HepG2 (cell line): ENCODE measurements around the gene HOXA10. TPM values are rescaled to one million over a fixed set of nuclear protein-coding genes. Genes with fewer than 3 reads are reported as not detected.
A peak's percentile ranks its signal among the peaks of the same experiment; 100 is the strongest.

ENCODE experiments used
- GATAD2A ChIP-seq: IDR thresholded peaks from 2 replicates; pipeline ENCODE4 v1.6.1; 2016
- HDAC6 ChIP-seq: fragments of 200-600 bp; sonication (generic); IDR thresholded peaks from 2 replicates; pipeline ENCODE4 v1.7.0; 2017; ENCODE audit warnings: mild to moderate bottlenecking, antibody characterized with exemption, low read length, low read depth
- HNRNPLL ChIP-seq: fragments of 200-400 bp; formaldehyde crosslinking; IDR thresholded peaks from 2 replicates; pipeline ENCODE4 v1.6.1; 2017; ENCODE audit warnings: mild to moderate bottlenecking, low read depth, low read length; ENCODE audit not compliant: poor library complexity, severe bottlenecking
- IRF2 ChIP-seq: IDR thresholded peaks from 2 replicates; pipeline ENCODE4 v1.6.1; 2018; ENCODE audit warnings: missing genetic modification reagents, missing compliant biosample characterization
- LCORL ChIP-seq, 2 experiments: fragments of 450-650 bp in 1 of 2; sonication (generic) in 1 of 2; formaldehyde crosslinking in 1 of 2; IDR thresholded peaks; 2 replicates each; pipeline versions ENCODE4 v1.5.0 to v1.6.1; 2017 to 2020; ENCODE audit warnings: antibody characterized with exemption in 1 of 2, missing genetic modification reagents in 1 of 2
- MAZ ChIP-seq, 2 experiments: sonication (generic) in 1 of 2; formaldehyde crosslinking in 1 of 2; IDR thresholded peaks; 2 replicates each; pipeline versions ENCODE4 v1.5.0 to v1.6.1; 2012 to 2020; ENCODE audit warnings: low read depth in 2 of 2, mild to moderate bottlenecking in 2 of 2, borderline replicate concordance in 1 of 2, improper control_type of control experiment in 1 of 2, low read length in 1 of 2, missing genetic modification reagents in 1 of 2, moderate library complexity in 1 of 2
- U2AF2 ChIP-seq: fragments of 200-400 bp; formaldehyde crosslinking; IDR thresholded peaks from 2 replicates; pipeline ENCODE4 v1.6.1; 2017; ENCODE audit warnings: low read depth, mild to moderate bottlenecking, low read length
- ZIK1 ChIP-seq: sonication (generic); formaldehyde crosslinking; IDR thresholded peaks from 2 replicates; pipeline ENCODE4 v1.5.0; 2020; ENCODE audit warnings: mild to moderate bottlenecking, low read depth, missing genetic modification reagents, borderline replicate concordance
- ZNF101 ChIP-seq: sonication (generic); formaldehyde crosslinking; IDR thresholded peaks from 2 replicates; pipeline ENCODE4 v1.4.0; 2020; ENCODE audit warnings: mild to moderate bottlenecking, low read depth, missing genetic modification reagents, borderline replicate concordance
- ZNF230 ChIP-seq: sonication (generic); formaldehyde crosslinking; IDR thresholded peaks from 2 replicates; pipeline ENCODE4 v1.4.0; 2020; ENCODE audit warnings: mild to moderate bottlenecking, missing genetic modification reagents
- ZNF709 ChIP-seq: sonication (generic); formaldehyde crosslinking; IDR thresholded peaks from 2 replicates; pipeline ENCODE4 v1.5.0; 2020; ENCODE audit warnings: mild to moderate bottlenecking, missing genetic modification reagents
- ZNF777 ChIP-seq: sonication (generic); formaldehyde crosslinking; IDR thresholded peaks from 2 replicates; pipeline ENCODE4 v1.4.0; 2020; ENCODE audit warnings: missing genetic modification reagents
- polyA plus RNA-seq, 8 experiments: library from polyadenylated mRNA; depleted of rRNA in 3 of 8; stranded (reverse) in 7 of 8; unstranded in 1 of 8; fragments of >200 nt; fragmentation: Illumina TruSeq in 4 of 8; extraction: Trizol in 4 of 8; gene quantifications; 2 replicates each; pipeline versions ENCODE4 v1.2.1 to v1.2.3, GENCODE V29; 2011 to 2016; ENCODE audit warnings: low read depth in 4 of 8, missing spikeins in 1 of 8, mixed read lengths in 1 of 8; ENCODE audit not compliant: insufficient read depth in 1 of 8
- total RNA-seq, 5 experiments: library from RNA; depleted of rRNA; stranded (reverse); fragments of >200 nt; fragmentation: Illumina TruSeq; extraction: Trizol; gene quantifications; 2 replicates each; pipeline ENCODE4 v1.2.3, GENCODE V29; 2016; ENCODE audit warnings: low read depth in 1 of 5
- TF ChIP-seq, protein P1 (sequence below): sonication (generic); formaldehyde crosslinking; IDR thresholded peaks from one replicate; pipeline ENCODE4 v1.5.1; 2020; ENCODE audit warnings: mild to moderate bottlenecking, missing genetic modification reagents; ENCODE audit errors: not compliant biosample characterization
- TF ChIP-seq, protein P2 (sequence below): sonication (generic); formaldehyde crosslinking; conservative IDR thresholded peaks from 2 replicates; pipeline ENCODE4 v1.4.0; 2020; ENCODE audit warnings: missing genetic modification reagents
- TF ChIP-seq, protein P3 (sequence below): sonication (generic); formaldehyde crosslinking; conservative IDR thresholded peaks from 2 replicates; pipeline ENCODE4 v1.4.0; 2020; ENCODE audit warnings: missing genetic modification reagents
- TF ChIP-seq, protein P4 (sequence below): sonication (generic); formaldehyde crosslinking; IDR thresholded peaks from 2 replicates; pipeline ENCODE4 v1.5.0; 2020; ENCODE audit warnings: missing genetic modification reagents

HOXA10 gene
- total and polyA plus RNA-seq, 2 of the 13 experiments (the other 11 are each of a cell fraction or from before 2014, with no cell fraction given), result not detected

DNA sequence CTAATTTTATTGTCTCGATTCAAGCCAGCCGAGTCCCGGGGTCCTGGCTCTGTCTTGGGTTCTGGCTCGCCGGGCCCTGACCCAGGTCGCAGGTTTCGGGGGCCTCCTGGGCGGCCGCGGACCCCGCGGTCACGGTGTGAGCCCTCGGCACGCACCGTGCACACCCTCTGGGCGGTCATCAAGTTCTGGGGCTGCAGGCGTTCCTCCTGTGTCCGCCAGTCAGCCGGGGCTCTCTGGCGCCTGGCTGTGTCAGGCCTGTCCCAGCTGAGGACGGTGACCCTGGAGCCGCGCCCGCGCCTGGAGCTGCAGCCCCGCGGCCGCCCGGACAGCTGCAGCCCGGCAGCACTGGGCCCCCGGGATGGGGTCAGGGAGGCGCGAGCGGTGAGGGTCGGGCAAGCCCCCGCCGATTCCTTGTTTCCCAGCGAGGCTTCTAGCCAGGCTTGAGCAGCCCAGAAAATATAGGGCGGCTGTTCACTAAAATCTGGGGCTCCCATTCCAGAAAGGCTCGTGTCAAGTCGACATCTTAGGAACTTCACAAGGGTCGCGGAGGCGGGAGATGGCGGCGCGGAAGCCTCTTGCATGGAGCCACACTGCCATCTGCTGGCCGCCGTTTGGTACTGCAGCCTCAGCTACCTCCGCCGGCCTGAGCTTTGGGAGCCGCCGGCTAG lies 13.4 kb downstream of the HOXA10 start (continued):
- TF ChIP-seq IRF2 (CRISPR knock-in tag) (no peak), GATAD2A (peak; percentile 44), HNRNPLL (peak; percentile 39), ZNF230 (CRISPR knock-in tag) (no peak), U2AF2 (no peak), ZIK1 (CRISPR knock-in tag) (no peak), ZNF101 (CRISPR knock-in tag) (no peak), LCORL (IDR thresholded peaks at IDR 0.05) (no peak), LCORL (CRISPR knock-in tag; IDR thresholded peaks at IDR 0.05) (peak; percentile 66), ZNF709 (CRISPR knock-in tag) (no peak), ZNF777 (CRISPR knock-in tag) (peak; percentile 43; the same call in 1 of the 2 replicates), MAZ (IDR thresholded peaks at IDR 0.05; ENCODE audit: borderline replicate concordance, low read depth, low read length) (no peak), MAZ (CRISPR knock-in tag; IDR thresholded peaks at IDR 0.05; ENCODE audit: low read depth) (peak; percentile 36; the same call in 1 of the 2 replicates), HDAC6 (no peak)
- TF ChIP-seq, protein P1, sequence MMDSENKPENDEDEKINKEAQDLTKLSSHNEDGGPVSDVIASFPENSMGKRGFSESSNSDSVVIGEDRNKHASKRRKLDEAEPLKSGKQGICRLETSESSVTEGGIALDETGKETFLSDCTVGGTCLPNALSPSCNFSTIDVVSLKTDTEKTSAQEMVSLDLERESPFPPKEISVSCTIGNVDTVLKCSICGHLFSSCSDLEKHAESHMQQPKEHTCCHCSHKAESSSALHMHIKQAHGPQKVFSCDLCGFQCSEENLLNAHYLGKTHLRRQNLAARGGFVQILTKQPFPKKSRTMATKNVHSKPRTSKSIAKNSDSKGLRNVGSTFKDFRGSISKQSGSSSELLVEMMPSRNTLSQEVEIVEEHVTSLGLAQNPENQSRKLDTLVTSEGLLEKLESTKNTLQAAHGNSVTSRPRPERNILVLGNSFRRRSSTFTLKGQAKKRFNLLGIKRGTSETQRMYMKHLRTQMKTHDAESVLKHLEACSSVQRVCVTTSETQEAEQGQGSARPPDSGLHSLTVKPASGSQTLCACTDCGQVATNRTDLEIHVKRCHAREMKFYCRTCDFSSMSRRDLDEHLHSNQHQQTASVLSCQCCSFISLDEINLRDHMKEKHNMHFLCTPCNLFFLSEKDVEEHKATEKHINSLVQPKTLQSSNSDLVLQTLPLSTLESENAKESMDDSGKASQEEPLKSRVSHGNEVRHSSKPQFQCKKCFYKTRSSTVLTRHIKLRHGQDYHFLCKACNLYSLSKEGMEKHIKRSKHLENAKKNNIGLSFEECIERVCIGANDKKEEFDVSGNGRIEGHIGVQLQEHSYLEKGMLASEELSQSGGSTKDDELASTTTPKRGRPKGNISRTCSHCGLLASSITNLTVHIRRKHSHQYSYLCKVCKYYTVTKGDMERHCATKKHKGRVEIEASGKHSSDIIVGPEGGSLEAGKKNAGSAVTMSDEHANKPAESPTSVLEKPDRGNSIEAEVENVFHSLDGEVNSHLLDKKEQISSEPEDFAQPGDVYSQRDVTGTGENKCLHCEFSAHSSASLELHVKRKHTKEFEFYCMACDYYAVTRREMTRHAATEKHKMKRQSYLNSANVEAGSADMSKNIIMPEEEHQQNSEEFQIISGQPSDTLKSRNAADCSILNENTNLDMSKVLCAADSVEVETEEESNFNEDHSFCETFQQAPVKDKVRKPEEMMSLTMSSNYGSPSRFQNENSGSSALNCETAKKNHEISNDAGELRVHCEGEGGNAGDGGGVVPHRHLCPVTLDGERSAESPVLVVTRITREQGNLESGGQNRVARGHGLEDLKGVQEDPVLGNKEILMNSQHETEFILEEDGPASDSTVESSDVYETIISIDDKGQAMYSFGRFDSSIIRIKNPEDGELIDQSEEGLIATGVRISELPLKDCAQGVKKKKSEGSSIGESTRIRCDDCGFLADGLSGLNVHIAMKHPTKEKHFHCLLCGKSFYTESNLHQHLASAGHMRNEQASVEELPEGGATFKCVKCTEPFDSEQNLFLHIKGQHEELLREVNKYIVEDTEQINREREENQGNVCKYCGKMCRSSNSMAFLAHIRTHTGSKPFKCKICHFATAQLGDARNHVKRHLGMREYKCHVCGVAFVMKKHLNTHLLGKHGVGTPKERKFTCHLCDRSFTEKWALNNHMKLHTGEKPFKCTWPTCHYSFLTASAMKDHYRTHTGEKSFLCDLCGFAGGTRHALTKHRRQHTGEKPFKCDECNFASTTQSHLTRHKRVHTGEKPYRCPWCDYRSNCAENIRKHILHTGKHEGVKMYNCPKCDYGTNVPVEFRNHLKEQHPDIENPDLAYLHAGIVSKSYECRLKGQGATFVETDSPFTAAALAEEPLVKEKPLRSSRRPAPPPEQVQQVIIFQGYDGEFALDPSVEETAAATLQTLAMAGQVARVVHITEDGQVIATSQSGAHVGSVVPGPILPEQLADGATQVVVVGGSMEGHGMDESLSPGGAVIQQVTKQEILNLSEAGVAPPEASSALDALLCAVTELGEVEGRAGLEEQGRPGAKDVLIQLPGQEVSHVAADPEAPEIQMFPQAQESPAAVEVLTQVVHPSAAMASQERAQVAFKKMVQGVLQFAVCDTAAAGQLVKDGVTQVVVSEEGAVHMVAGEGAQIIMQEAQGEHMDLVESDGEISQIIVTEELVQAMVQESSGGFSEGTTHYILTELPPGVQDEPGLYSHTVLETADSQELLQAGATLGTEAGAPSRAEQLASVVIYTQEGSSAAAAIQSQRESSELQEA (CRISPR knock-in tag), result no peak
- TF ChIP-seq, protein P2, sequence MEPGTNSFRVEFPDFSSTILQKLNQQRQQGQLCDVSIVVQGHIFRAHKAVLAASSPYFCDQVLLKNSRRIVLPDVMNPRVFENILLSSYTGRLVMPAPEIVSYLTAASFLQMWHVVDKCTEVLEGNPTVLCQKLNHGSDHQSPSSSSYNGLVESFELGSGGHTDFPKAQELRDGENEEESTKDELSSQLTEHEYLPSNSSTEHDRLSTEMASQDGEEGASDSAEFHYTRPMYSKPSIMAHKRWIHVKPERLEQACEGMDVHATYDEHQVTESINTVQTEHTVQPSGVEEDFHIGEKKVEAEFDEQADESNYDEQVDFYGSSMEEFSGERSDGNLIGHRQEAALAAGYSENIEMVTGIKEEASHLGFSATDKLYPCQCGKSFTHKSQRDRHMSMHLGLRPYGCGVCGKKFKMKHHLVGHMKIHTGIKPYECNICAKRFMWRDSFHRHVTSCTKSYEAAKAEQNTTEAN, result no peak
- TF ChIP-seq, protein P3, sequence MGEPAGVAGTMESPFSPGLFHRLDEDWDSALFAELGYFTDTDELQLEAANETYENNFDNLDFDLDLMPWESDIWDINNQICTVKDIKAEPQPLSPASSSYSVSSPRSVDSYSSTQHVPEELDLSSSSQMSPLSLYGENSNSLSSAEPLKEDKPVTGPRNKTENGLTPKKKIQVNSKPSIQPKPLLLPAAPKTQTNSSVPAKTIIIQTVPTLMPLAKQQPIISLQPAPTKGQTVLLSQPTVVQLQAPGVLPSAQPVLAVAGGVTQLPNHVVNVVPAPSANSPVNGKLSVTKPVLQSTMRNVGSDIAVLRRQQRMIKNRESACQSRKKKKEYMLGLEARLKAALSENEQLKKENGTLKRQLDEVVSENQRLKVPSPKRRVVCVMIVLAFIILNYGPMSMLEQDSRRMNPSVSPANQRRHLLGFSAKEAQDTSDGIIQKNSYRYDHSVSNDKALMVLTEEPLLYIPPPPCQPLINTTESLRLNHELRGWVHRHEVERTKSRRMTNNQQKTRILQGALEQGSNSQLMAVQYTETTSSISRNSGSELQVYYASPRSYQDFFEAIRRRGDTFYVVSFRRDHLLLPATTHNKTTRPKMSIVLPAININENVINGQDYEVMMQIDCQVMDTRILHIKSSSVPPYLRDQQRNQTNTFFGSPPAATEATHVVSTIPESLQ (CRISPR knock-in tag), result no peak
- TF ChIP-seq, protein P4, sequence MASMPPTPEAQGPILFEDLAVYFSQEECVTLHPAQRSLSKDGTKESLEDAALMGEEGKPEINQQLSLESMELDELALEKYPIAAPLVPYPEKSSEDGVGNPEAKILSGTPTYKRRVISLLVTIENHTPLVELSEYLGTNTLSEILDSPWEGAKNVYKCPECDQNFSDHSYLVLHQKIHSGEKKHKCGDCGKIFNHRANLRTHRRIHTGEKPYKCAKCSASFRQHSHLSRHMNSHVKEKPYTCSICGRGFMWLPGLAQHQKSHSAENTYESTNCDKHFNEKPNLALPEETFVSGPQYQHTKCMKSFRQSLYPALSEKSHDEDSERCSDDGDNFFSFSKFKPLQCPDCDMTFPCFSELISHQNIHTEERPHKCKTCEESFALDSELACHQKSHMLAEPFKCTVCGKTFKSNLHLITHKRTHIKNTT, result no peak
